ENCODE data around the gene SMC5. TPM values are rescaled to one million over a fixed set of nuclear protein-coding genes. Genes with fewer than 3 reads are reported as not detected.

Gene SMC5
- polyA plus RNA-seq, 1 of the 3 experiments (the other 2 are of a cell fraction) = 5.3 TPM

DNA sequence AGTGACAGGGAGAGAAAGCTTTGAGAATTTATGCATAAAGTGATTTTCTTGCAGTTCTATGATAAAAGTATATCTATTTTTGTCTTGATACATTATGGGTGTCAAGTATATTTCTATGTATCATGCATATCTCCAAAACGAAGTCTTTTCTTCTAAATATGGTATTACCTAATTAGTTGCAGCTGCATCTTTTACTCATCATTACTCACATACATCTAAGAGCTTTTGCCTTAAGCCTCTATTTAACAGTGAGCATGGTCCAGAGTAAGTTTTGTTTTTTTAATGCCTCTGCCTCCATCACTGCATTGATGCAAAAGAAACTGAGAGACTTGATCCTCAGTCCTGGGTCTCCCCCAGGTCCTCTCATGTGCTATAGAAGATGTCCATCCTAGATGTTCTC, 40.0 kb upstream of the SMC5 start (continued):
- TF ChIP-seq, protein P1, sequence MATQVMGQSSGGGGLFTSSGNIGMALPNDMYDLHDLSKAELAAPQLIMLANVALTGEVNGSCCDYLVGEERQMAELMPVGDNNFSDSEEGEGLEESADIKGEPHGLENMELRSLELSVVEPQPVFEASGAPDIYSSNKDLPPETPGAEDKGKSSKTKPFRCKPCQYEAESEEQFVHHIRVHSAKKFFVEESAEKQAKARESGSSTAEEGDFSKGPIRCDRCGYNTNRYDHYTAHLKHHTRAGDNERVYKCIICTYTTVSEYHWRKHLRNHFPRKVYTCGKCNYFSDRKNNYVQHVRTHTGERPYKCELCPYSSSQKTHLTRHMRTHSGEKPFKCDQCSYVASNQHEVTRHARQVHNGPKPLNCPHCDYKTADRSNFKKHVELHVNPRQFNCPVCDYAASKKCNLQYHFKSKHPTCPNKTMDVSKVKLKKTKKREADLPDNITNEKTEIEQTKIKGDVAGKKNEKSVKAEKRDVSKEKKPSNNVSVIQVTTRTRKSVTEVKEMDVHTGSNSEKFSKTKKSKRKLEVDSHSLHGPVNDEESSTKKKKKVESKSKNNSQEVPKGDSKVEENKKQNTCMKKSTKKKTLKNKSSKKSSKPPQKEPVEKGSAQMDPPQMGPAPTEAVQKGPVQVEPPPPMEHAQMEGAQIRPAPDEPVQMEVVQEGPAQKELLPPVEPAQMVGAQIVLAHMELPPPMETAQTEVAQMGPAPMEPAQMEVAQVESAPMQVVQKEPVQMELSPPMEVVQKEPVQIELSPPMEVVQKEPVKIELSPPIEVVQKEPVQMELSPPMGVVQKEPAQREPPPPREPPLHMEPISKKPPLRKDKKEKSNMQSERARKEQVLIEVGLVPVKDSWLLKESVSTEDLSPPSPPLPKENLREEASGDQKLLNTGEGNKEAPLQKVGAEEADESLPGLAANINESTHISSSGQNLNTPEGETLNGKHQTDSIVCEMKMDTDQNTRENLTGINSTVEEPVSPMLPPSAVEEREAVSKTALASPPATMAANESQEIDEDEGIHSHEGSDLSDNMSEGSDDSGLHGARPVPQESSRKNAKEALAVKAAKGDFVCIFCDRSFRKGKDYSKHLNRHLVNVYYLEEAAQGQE (IDR thresholded peaks at IDR 0.05; ENCODE audit: low read depth, low read length) = no peak
- TF ChIP-seq, protein P2, sequence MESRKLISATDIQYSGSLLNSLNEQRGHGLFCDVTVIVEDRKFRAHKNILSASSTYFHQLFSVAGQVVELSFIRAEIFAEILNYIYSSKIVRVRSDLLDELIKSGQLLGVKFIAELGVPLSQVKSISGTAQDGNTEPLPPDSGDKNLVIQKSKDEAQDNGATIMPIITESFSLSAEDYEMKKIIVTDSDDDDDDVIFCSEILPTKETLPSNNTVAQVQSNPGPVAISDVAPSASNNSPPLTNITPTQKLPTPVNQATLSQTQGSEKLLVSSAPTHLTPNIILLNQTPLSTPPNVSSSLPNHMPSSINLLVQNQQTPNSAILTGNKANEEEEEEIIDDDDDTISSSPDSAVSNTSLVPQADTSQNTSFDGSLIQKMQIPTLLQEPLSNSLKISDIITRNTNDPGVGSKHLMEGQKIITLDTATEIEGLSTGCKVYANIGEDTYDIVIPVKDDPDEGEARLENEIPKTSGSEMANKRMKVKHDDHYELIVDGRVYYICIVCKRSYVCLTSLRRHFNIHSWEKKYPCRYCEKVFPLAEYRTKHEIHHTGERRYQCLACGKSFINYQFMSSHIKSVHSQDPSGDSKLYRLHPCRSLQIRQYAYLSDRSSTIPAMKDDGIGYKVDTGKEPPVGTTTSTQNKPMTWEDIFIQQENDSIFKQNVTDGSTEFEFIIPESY (IDR thresholded peaks at IDR 0.05; ENCODE audit: borderline replicate concordance, low read depth) = no peak
- no peak for TF ChIP-seq JUND (IDR thresholded peaks at IDR 0.05)
- no peak for TF ChIP-seq GABPA (IDR thresholded peaks at IDR 0.05; ENCODE audit: low read depth)

DNA sequence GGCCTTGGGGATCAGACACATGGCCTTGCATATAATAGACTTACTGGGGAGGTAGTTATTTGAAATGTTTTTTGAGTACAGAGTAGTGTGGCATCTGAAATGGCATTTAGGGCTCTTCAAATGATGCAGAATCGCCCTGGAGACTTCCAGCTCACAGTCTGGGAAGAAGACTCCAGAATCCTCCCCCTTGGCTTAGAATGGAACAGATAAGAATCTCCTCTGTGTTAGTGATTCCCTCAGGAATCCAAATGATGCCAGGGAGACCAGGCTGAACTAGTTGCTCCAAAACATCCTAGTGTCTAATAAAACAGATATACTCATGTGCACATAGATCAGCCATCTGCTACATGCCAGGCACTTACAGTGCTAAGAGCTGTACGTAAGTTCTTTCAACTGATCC, 38.6 kb upstream of the SMC5 start:
- no peak overlapping the region for H2AFZ ChIP-seq (ENCODE audit: low read depth)
- peaks cover 9 to 12% of the 10 kb centered on the region in 2 experiments for H3K4me1 ChIP-seq (ENCODE audit: control insufficient read depth in 1 of 2, insufficient read depth in 2 of 2, low read depth in 1 of 2, low read length in 1 of 2)
- no peaks in the 10 kb centered on the region for H3K9me3 ChIP-seq
- ChIA-PET POLR2A (no interaction called here), CTCF (interaction anchor here (0.6 to 2.6 kb wide), 2 partner anchors 107 to 548 kb away, joined by 3 to 9 read pairs; no protein-coding TSS in a partner anchor)
- no peak for DNase-seq
- H3K79me2 ChIP-seq (ENCODE audit: insufficient read depth) = no peaks in the 10 kb centered on the region
- H4K20me1 ChIP-seq (ENCODE audit: insufficient read depth) = no peaks in the 10 kb centered on the region
- no peaks in the 10 kb centered on the region for H3K9me2 ChIP-seq
- H3K4me3 ChIP-seq (ENCODE audit: low read depth in 2 of 2, low read length in 1 of 2) = no peak overlapping the region
- H3K27me3 ChIP-seq (ENCODE audit: insufficient read depth) = no peaks in the 10 kb centered on the region
- 62% methylated on average over 2 of the region's 2 CpGs for WGBS (ENCODE audit: low lambda C conversion rate)
- H3F3A ChIP-seq (replicated peaks; ENCODE audit: insufficient read depth) = peaks cover 8% of the 10 kb centered on the region
- peak overlapping the region in 1 of 2 experiments; percentile 65; a peak in 2 of 4 replicates for H3K27ac ChIP-seq (ENCODE audit: low read depth in 2 of 2, low read length in 1 of 2)
- H3K4me2 ChIP-seq = peak overlapping the region; percentile 6
- H3K36me3 ChIP-seq (replicated peaks in 1 of 2; ENCODE audit: control insufficient read depth in 1 of 2, insufficient read depth in 2 of 2, low read length in 1 of 2) = no peaks in the 10 kb centered on the region
- H3K9ac ChIP-seq = no peak overlapping the region
- TF ChIP-seq, protein P1 (IDR thresholded peaks at IDR 0.05; ENCODE audit: low read depth, low read length) = no peak
- TF ChIP-seq JUND (IDR thresholded peaks at IDR 0.05) (no peak; the same call in 1 of the 2 replicates), MEF2A (IDR thresholded peaks at IDR 0.05; ENCODE audit: borderline replicate concordance, low read depth) (no peak), EZH2phosphoT487 (IDR thresholded peaks at IDR 0.05; ENCODE audit: borderline replicate concordance, low read depth) (no peak), TCF12 (IDR thresholded peaks at IDR 0.05) (peak; percentile 74), FOXJ3 (CRISPR knock-in tag; IDR thresholded peaks at IDR 0.05) (no peak), SIN3A (IDR thresholded peaks at IDR 0.05; ENCODE audit: borderline replicate concordance, low read depth, low read length) (no peak), POLR2AphosphoS5 (IDR thresholded peaks at IDR 0.05; ENCODE audit: low read depth, low read length) (no peak), GATA2 (CRISPR knock-in tag; IDR thresholded peaks at IDR 0.05) (no peak), RCOR1 (IDR thresholded peaks at IDR 0.05; ENCODE audit: low read length) (no peak), MXI1 (IDR thresholded peaks at IDR 0.05; ENCODE audit: low read depth, low read length) (no peak), FOXM1 (IDR thresholded peaks at IDR 0.05; ENCODE audit: low read depth) (no peak), TEAD4 (IDR thresholded peaks at IDR 0.05; ENCODE audit: borderline replicate concordance, insufficient read depth) (peak; percentile 47; the same call in 1 of the 2 replicates)
- TF ChIP-seq, protein P3, sequence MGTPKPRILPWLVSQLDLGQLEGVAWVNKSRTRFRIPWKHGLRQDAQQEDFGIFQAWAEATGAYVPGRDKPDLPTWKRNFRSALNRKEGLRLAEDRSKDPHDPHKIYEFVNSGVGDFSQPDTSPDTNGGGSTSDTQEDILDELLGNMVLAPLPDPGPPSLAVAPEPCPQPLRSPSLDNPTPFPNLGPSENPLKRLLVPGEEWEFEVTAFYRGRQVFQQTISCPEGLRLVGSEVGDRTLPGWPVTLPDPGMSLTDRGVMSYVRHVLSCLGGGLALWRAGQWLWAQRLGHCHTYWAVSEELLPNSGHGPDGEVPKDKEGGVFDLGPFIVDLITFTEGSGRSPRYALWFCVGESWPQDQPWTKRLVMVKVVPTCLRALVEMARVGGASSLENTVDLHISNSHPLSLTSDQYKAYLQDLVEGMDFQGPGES (IDR thresholded peaks at IDR 0.05; ENCODE audit: low read depth, low read length) = no peak
- TF ChIP-seq, protein P4, sequence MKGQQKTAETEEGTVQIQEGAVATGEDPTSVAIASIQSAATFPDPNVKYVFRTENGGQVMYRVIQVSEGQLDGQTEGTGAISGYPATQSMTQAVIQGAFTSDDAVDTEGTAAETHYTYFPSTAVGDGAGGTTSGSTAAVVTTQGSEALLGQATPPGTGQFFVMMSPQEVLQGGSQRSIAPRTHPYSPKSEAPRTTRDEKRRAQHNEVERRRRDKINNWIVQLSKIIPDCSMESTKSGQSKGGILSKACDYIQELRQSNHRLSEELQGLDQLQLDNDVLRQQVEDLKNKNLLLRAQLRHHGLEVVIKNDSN (IDR thresholded peaks at IDR 0.05; ENCODE audit: borderline replicate concordance, low read depth) = no peak
- TF ChIP-seq, protein P2 (IDR thresholded peaks at IDR 0.05; ENCODE audit: borderline replicate concordance, low read depth) = no peak
